GM19043 (cell line): ENCODE measurements around the gene ADH1C.
"Not testable (repeated sequence)": the region's sequence is repeated elsewhere in the genome, so short reads cannot be mapped to it uniquely, and the experiment has no call there.

Experiments used
- ATAC-seq: cut with Tn5 transposase; IDR thresholded peaks from one replicate; pipeline ENCODE4 v1.9.1; 2021; ENCODE audit warnings: low read depth; ENCODE audit not compliant: unreplicated experiment

Gene ADH1C

DNA sequence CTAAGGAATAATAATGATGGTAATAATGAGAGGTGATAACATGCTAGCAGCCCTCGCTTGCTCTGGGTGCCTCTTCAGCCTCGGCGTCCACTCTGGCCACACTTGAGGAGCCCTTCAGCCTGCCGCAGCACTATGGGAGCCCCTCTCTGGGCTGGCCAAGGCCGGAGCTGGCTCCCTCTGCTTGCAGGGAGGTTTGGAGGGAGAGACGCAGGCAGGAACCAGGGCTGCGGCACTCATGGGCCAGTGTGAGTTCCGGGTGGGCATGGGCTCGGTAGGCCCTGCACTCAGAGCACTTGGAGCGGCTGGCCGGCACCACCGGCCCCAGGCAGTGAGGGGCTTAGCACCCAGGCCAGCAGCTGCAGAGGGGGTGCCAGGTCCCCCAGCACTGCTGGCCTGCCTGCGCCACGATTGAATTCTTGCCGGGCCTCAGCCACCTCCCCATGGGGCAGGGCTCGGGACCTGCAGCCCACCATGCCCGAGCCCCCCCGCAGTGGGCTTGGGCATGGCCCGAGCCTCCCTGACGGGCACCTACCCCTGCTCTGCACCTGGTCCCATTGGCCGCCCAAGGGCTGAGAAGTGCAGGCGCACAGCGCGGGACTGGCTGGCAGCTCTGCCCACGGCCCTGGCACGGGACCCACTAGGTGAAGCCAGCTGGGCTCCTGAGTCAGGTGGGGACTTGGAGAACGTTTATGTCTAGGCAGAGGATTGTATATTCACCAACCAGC is 7.1 kb upstream of the ADH1C start:
- no peak for ATAC-seq

DNA sequence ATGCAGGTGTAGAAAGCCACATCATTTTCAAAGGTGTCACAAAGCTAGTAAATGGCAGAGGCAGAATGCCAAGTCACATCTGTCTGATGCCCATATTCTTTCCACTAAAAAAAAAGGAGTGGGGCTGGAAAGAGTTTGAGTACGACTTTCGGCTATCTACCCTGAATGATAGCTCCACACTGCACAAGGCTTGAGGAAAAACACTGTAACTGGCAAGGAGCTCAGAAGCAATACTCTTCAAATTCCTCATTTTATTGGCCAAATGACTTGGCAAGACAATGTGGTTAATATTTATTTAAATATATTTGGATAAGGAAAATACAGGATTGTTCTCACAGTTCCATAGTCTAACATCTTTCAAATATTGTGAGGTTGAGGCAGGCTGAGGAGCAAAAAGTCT is 5.4 kb upstream of the ADH1C start:
- ATAC-seq, result no peak

DNA sequence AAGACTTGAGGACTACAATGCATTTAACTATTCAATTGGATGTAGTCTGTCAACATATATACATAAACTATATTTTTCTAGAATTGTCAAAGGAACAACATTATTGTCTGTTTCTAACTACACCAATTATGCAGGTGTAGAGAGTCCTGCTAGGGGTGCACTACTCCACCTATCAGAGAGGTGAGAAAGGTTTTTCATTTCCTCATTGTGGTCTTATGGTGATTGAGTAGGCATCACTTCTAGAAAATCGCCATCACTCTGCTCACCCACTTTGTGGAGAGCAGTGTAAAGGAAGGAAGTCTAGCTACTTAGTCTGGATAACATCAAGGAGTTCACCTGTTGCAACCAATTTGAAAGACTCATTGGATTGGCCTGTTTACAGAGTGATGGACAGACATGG is 4.4 kb upstream of the ADH1C start:
- no peak for ATAC-seq

DNA sequence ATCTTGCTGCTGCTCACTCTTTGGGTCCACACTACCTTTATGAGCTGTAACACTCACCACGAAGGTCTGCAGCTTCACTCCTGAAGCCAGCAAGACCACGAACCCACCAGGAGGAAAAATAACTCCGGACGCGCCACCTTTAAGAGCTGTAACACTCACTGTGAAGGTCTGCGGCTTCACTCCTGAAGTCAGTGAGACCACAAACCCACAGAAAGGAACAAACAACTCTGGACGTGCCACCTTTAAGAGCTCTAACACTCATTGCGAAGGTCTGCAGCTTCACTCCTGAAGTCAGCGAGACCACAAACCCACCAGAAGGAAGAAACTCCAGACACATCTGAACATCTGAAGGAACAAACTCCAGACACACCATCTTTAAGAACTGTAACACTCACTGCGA is 3.6 kb upstream of the ADH1C start:
- not testable (repeated sequence) for ATAC-seq

DNA sequence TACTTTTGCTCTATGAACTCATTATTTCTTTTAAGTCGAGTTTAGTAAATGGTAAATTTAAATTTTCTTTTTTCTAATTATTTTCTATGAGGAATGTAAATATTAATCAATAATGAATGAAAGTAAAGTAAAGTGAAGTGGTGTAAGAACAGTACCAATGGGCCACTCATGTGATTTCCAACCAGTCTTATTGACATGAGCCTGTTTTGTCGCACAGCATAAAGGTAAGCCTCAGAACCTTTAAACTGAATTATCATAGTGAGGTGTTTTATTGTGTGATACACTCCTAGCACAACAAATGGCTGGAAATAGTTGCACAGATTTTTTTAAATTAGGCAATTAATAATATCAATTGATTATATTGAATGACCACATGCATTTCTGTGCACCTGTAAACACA is 1.1 kb downstream of the ADH1C start:
- ATAC-seq, result no peak

DNA sequence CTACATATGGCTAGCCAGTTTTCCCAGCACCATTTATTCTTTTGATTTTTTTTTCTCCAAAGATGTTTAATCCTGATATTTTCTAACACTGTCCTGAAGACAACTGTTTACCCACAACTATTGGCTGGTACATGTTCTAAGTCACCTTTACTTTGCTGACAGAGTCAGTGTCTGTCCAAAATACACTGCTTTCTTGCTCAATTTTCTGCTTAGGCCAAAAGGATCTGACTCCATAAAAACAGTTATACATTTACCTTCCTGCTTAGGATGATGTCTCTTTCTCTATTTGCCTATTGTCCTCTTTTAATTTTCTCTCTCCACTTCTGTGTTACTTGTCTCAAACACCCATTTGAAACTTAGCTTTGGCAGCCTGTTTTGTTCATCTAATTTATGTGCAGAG is 3.2 kb downstream of the ADH1C start:
- ATAC-seq, result no peak

DNA sequence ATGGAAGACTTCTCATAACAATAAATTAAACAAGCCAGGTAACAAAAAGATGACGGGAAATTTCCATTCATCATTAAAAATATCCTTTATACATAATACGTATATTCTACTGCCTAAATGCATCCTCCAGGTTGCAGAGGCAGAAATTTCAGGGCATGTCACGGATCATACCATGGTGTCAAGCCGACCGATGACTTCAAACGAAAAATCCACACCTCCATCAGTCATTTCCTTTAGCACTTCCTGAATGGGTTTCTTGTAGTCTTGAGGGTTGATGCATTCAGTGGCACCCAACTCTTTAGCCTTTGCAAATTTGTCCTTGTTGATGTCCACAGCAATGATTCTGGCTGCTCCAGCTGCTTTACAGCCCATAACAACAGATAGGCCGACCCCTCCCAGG is 9.9 kb downstream of the ADH1C start:
- ATAC-seq, result not testable (repeated sequence)

DNA sequence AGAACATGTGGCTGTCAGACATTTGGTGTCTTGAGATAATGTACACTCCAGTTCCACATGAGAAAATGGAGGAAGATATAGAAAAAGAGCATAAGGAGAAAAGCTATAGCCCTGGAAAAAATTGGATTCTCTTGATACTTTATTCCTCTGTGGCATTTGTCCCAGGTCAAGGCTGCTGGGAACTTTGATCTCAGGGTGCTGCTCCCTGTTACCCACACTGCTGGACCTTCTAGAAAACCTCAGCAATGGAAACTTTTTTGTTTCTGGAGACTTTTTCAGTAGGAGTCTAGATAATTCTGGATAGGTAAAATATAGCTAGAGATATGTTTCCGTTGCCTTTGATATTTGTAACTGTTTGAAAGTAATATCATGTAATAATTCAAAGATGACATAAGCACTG is 11.1 kb downstream of the ADH1C start:
- no peak for ATAC-seq

DNA sequence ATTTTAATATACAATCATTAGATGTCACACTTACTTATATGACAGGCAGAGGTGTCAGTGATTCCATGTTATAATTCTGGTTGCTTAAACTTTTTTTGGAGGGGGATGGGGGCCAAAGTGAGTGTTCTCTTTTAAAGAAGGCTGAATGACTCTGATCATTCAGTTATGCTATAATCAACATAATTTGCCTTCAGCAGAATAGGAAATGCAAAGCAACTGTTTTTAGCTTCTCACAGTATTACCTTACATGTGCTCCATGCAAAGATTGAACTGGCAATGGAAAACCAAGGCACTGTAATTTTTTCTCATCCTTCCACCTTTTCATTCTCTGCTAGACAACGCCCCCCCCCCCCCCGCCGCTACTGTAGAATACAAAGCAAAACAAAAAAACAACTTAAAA is 13.4 kb downstream of the ADH1C start:
- no peak for ATAC-seq

DNA sequence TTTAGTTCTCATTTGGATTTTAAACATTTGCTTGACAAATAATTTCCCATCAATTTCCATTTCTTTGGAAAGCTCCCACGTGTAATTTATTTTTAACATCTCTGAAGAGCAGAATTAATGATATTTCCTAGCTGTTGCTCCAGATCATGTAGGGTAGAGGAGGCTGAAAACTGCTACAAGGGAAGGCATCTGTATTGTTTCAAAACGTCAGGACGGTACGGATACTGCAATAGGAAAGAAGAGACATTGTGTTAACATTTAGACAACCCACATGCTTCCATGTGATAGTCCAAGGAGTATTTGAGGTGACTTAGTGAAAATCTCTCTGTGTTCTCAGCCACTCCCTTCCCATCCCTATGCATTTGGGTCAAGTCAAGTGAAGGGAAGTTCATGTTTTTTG is 16.0 kb downstream of the ADH1C start:
- ATAC-seq, result no peak

DNA sequence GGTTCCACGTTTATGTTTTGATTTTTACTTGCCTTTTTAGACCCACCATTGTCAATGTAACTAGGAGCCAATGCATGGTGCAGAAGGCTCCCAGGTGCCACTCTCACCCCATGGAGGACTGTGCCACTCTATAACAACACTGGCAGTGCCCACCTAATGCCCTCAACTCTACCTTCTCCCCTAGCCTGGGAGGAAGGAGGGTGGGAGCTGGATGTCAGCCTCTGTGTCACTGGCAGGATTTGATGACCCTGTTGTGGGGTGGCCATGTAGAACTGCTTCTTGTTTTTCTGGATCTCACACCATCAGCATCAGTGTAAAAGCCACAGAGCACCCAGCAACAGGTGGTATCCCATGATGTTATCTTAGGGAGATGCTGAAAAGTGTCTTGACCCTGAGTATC is 17.7 kb downstream of the ADH1C start:
- no peak for ATAC-seq

DNA sequence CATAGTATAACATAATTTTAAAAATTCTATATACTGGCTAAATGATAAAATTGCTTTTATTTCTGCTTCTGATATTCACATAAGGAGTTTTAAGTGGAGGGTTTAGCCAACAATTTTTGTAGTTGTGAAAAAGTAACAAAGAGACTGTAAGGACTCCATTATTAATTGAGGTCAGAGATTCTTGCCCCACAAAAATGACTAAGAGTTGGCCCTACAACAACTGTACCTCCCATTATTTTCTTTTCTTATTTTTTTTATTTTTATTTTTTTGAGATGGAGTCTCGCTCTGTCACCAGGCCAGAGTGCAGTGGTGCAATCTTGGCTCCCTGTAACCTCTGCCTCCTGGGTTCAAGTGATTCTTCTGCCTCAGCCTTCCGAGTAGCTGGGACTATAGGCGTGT is 21.9 kb downstream of the ADH1C start:
- no peak for ATAC-seq

DNA sequence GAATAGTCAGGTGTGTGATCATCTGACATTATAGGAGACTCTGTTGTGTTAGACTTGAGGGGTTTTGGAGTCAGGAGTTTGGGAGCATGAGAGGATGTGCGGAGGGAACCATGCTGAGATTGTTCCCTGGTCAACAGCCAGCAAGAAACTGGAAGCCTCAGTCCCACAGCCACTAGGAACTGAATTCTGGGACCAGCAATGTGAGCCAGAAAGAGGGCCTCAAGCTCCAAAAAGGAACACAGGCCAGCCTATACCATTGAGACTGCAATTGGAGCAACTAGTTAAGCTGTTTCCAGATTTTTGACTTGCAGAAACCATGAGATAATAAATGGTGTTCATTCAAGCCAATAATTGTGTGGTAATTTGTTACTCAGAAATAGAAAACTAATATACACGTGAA is 22.7 kb downstream of the ADH1C start:
- no peak for ATAC-seq

DNA sequence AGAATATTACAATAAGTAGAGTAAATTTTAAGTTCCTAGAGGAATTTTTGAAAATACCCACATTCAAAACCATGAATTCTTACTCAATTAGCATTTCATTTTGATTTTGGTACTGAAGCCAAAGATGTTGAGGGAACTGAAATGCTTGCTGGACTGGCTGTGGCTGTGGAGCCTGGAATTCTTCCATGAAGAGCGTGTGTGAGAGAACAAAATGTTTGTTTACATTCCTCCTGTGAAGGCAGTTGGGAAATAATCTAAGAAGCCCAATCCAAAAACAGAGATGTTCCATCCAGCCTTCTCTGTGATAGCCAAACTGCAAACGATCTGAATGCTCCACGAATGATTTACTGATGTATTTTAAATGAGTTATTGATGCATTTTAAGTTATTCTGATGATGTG is 27.6 kb downstream of the ADH1C start:
- ATAC-seq, result no peak

DNA sequence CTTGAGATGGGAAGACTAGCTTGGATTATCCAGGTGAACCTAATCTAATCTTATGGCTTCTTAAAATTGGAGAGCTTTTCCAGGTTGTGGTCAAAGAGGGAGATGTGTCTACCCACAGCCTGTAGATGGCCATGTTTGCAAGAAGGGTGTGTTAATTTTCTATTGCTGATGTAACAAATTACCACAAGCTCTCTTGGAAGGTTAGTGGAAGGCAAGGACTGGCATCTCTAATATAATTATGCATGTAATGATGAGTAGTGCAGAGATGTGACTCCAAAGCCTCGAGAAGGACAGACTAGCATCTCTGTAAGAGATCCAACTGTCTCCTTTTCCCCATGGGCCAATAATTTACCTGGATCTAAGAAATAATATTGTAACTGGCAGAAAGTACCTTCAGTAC is 28.2 kb downstream of the ADH1C start:
- no peak for ATAC-seq

DNA sequence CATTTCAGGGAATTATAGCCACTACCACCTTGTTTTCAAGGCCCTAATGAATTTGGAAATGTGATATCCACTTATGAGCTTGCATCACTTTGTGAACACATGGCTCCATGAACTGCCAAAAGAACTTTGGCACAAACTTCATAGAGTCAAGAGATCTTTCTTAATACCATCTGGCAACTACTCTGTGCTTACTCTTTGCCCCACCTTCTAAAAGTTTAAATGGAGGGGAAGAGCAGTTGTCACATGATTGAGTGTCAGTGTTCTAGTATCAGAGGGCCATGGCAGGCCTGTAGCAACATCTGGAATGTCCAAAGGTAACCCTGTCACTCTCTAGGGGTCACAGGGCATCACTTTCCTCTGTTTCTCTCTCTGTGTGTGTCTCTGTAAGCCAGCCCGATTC is 28.8 kb downstream of the ADH1C start:
- ATAC-seq, result no peak

DNA sequence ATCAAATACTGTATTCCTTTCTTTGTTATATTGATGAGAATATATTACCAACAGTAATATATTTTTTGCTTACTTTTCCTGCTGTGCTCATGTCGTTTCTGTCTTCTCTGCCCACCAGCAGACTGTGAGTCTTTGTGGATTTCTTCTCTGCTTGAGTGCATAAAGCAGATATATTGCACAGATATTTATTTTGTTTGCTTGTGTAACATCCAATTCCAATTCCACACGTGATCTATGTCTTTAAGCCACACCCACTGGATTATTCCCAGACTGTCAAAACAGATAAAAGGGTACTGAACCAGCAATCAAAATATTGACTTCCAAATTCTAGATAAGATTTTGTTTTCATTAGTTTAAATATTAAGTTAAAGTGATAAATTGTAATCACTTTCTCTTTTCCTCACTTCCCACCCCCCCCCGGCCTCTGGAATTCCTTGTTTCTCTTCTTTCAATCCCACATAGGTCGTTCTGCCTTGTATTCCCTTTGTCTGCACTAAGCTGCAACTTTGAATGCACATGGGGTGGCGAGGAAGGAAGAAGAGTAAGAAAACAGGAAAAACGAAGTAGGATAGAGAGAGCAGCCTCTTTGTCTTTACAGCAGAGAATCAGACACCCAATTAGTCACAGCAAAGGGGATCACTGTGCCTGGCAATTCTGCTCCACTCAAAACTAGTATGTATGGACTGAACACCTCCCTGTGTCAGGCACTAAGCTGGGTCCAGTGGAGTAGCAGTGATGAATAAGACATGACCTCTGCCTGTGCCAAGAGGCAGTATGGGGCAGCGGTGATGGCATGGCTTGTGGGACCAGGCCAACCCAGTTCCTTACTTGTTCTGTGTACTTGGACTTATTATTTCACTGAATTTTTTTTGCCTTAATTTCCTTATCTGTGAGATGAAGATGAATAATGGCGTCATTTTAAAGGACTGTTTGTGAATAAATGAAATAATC is 31.0 kb downstream of the ADH1C start, which contains the start of gene ADH1B:
ADH1B (minus strand) TSS at position 161 of the 951 bp plus-strand sequence; CDS start at position 91, 70 bp downstream.
- ATAC-seq, result no peak

DNA sequence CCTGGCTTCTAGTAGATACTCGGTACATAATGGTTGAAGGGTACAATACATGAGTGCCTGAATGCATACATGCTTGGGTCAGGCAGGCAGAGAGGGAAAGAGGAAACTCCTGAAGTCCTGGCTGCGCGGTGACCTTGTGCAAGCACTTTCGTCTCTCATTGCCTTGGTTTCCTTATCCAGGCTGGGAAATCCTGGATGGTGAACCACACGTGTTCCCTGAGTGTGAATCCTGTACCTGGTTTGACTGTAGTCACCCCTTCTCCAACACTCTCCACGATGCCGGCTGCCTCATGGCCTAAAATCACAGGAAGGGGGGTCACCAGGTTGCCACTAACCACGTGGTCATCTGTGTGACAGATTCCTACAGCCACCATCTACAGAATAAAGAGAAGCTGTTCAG is 34.7 kb downstream of the ADH1C start:
- not testable (repeated sequence) for ATAC-seq

DNA sequence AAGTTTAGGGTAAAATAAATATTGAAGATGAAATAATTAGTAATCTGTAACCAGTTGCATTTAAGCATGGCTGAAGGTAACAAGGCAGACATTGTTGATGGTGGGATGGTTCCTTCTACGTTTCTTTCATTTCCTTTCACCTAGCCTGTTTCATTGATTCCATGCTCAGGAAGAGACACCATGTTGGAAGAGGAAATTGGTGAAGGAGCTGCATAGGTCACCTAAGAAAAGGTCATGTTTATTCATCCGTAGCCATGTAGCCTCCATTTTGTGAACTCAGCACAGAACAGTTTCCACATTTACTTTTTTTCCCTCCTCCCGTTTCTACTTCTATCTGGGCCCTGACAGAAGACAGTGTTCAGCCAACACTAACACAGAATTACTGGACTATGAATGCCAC is 35.2 kb downstream of the ADH1C start:
- ATAC-seq, result no peak

DNA sequence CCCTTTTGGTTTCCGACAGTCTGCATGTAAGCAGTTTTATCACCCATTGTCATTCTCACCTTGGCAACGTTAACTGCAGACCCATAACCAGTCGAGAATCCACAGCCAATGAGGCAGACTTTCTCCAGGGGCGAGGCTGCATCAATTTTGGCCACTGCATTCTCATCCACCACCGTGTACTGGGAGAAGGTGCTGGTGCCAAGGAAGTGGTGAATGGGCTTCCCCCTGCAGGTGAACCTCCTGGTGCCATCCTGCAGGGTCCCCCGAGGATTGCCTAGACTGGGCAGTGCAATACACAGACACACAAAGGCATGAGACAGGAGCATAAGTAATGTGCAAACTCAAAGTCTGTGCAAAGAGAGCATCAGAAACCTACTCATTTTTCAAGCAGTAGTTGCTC is 36.7 kb downstream of the ADH1C start:
- no peak for ATAC-seq

DNA sequence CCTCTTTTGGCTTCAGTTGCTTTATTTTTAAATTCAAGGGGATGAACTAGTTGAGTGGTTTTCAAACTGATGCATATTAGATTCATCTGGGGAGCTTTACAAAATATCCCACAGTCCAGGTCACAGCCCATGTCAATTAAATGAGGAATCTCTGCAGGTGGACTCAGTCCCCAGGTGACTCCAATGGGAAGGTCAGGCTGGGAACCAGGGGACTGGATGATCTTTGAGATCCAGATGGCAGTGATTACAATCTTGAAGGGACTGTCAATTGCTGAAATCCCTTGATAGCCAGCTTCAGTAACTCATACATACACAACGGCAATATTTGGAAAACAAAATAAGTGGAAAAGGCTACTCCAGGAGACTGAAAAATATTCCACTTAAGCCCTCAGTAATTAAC is 38.3 kb downstream of the ADH1C start:
- no peak for ATAC-seq

DNA sequence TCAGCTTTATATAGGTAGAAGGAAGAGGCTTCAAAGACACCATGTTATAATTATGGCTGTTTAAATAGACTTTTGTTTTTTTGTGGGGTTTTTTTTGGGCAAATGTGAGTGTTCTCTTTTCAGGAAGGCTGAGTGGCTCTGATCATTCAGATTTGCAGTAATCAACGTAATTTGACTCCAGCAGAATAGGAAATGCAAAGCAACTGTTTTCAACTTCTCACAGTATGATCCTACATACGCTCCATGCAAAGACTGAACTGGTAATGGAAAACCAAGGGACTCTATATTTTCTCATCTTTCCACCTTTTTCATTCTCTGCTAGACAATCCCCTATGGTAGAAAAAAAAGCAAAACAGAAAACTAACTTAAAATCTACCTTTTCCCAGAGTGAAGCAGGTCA is 42.2 kb downstream of the ADH1C start:
- no peak for ATAC-seq
